Epithelial cell of proximal tubule (primary cell): ENCODE results near the gene SNX10. TPM values are rescaled to one million over a fixed set of nuclear protein-coding genes. Genes with fewer than 3 reads are reported as not detected.
A peak's percentile ranks its signal among the peaks of the same experiment; 100 is the strongest.
"Not testable (repeated sequence)": the region's sequence is repeated elsewhere in the genome, so short reads cannot be mapped to it uniquely, and the experiment has no call there.

Experiments used
- DNase-seq: peaks from one replicate; pipeline ENCODE4 v3.0.0-alpha.2; 2011; ENCODE audit warnings: low read depth
- H3K4me3 ChIP-seq: 2 replicates; pipeline ENCODE4 v1.5.1; 2011; ENCODE audit warnings: low read depth, mild to moderate bottlenecking, low read length
- CTCF ChIP-seq: conservative IDR thresholded peaks from 2 replicates; pipeline ENCODE4 v1.5.1; 2012; ENCODE audit warnings: low read depth, mild to moderate bottlenecking, low read length
- total RNA-seq: library from RNA; depleted of rRNA; stranded (reverse); fragments of >200 nt; gene quantifications from 2 replicates; pipeline ENCODE4 v1.2.3, GENCODE V29; 2015

The SNX10 gene
- 18.8 and 29.0 TPM in 2 replicates for total RNA-seq

DNA sequence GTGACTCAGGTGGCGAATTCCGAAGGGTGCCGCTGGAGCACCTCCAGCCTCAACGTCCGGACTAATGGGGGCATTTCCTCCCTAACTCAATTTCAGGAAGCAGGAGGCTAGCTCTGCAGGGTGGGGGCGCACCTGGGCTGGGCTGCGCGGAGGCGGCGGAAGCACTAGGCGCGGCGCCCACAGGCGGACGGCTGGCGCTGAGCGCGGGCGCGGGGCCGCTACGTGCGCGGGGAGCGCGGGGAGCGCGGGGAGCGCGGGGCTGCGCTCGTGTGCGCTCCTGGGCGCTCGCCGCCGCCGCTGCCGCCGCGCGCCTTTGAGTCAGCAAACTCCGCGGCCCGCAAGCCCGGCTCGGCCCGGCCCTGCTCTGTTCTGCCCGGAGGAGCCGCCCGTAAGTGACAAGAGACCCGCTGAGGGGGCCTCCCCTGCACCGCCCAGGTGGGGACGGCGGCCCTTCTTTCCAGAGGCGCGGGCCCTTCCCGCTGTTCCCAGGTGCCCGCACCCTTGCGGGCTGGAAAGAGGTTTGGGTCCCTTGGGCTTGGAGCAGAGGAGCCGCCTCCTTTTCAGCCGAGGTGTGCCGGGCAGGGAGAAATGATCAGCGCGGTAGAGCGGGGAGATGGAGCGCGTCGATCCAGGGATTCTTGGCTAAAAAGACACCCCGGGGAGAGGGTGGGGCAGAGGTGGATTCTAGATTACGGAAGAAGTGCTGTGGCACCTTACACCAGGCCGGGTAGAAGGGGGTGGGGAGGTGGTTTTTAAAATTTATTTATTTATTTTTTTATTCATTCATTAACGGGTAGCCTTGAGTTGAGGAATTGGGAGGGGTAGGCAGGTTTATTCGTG is at the start of gene SNX10:
Gene SNX10, plus strand, starts transcription at position 164 of the 840 bp plus-strand sequence. CDS start 54,581 bp downstream, outside the sequence.
- peak within 1 kb of the TSS; percentile 89 for H3K4me3 ChIP-seq
- TF ChIP-seq CTCF: peak; percentile 56
- DNase-seq: no peak

DNA sequence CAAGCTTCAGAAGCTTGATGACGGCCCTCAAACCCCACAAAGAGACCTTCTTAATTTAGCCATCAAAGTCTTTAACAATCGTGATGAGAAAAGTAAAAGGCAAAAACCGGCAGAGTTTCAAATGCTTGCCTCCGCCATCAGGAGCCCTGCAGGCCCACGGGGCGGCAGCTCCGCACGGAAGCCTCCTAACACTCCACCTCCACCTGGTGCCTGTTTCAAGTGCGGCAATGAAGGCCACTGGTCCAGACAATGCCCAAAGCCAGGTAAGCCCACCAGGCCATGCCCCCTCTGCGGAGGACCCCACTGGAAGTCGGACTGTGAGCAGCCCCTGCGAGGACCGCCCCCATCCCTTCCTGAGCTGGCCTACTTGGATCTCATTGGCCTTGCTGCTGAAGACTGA is 46.5 kb upstream of the SNX10 start:
- H3K4me3 ChIP-seq: no peak overlapping the region
- no peak for TF ChIP-seq CTCF
- no peak for DNase-seq

- no peak for TF ChIP-seq CTCF
Observed at GRCh38 chr7:26250239-26250638, 41.4 kb upstream of the SNX10 start.

GRCh38 chr7:26261866-26262265 is 29.8 kb upstream of the SNX10 start:
- not testable (repeated sequence) for H3K4me3 ChIP-seq, DNase-seq

More at GRCh38 chr7:26250239-26250638, 41.4 kb upstream of the SNX10 start:
- no peak for DNase-seq
- H3K4me3 ChIP-seq: no peak overlapping the region

DNA sequence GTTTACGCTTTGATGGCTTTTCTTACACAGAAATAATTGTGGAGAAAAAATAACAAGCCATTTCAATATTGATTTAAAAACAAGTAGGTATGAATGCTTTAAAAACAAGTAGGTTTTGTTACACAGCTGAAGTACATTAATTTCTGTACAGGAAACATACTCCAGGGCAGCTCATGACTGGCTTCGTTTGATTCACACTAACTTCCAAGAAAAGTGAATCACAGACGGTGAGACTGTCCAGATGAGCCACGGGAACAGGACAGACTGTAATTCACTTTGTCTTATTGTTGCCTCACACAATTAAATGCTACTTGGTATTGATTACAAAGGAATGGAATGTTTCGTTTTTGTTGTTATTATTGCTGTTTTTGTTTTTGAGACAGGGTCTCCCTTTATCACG is 26.6 kb upstream of the SNX10 start:
- no peak for DNase-seq
- H3K4me3 ChIP-seq: no peak overlapping the region
- no peak for TF ChIP-seq CTCF

DNA sequence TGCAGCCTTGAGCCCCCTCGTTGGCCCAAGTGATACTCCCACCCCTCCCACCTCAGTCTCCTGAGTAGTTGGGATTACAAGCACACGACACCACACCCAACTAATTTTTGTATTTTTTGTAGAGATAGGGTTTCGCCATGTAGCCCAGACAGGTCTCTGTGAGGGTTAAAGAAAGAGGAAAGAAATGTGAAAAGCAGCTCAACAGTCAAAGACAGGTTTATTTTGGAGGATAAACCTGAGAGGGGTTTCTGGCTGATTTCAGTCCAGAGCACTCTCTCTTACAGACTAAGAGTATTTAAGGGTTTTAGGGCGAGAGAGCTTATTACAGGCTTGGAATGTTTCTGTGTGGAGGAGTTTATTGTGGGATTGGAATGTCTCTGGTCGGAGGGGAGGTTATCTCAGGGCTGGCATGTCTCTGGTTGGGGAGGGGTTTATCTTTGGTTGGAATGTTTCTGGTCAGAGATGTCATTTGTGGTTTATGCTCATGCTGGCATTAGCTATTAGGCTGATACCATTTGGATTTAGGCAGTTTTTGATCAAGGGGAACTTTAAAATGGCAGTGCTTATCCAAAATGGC is 26.1 kb upstream of the SNX10 start:
- H3K4me3 ChIP-seq: no peak overlapping the region
- DNase-seq: no peak
- TF ChIP-seq CTCF: no peak

DNA sequence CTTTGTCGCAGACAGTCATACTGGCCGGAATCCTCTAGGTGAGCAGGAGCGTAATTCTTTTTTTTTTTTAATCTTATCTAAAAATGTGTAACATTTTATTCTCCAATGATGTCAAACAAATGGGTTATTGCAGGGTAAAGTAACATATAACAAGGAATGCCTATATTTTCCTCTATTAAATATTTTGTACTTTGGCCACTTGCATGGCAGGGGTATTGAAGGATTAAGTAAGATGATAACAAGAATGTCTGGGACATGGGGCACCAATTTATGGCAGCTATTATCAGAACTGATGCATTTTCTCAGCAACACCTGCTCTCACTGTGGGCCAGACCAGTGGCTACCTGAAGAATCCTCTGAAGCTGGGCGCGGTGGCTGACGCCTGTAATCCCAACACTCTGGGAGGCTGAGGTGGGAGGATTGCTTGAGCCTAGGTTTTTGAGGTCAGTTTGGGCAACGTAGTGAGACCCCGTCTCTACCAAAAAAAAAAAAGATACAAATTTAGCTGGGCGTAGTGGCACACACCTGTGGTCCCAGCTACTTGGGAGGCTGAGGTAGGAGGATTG is 24.0 kb upstream of the SNX10 start:
- no peak for DNase-seq
- no peak overlapping the region for H3K4me3 ChIP-seq
- TF ChIP-seq CTCF: no peak
